Activated CD4-positive, alpha-beta T cell treated with anti-CD3 and anti-CD28 coated beads for 48 hours (primary cell): ENCODE results near the gene TMEM35B.
A peak's percentile ranks its signal among the peaks of the same experiment; 100 is the strongest.
"Not testable (repeated sequence)": the region's sequence is repeated elsewhere in the genome, so short reads cannot be mapped to it uniquely, and the experiment has no call there.

Experiments
- DNase-seq: peaks from one replicate; pipeline ENCODE4 v3.0.0-alpha.2; 2020

TMEM35B gene

DNA sequence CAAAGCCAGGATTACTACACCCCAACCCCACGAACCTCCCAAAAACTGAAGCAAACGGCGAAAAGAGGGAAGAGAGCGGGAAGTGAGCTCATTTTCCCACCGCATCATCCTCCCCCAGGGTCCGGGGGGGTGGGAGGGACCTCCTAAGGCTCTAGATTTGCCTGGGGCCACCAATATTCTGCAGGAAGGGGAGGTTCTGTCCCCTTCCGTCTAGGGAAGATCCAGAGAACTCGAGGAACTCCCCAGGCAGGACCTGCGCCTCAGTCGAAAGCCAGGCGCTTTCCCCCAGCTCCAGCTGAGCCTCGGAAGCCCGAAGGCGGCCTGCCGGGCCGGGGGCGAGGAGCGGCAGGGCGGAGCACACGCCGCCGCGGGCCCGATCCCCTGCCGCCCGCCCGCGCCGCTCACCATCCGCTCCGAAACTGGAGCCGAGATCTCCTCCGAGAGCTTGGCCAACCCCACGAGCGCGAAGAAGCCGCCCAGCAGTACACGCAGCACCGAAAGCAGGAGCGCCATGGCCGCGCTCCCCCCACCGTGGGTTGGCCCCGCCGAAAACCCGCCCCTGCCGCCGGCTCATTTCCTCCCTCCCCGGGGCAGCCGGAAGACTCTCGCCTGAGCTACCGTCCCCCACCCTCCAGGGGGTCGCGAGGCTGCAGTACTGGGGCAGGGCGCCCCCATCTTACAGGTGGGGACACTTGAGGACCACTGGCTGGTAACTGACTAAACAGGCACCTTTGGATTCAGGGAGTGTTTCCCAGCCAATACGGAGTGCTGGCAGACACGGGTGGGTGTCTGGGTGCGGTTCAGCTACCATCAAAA is at the start of gene TMEM35B:
Gene TMEM35B, minus strand, starts transcription at position 555 of the 816 bp plus-strand sequence. Its CDS starts 42 bp downstream, at position 513.
- DNase-seq, result peak; percentile 82

GRCh38 chr1:35033346-35033745 is 48.2 kb upstream of the TMEM35B start:
- no peak for DNase-seq

- no peak for DNase-seq
Measured at GRCh38 chr1:35032384-35032739, 47.2 kb upstream of the TMEM35B start.

- peak; percentile 63 for DNase-seq
Measured at GRCh38 chr1:35030756-35031446, 45.8 kb upstream of the TMEM35B start.

- no peak for DNase-seq
Measured at GRCh38 chr1:35030338-35030737, 45.2 kb upstream of the TMEM35B start.

GRCh38 chr1:35029761-35030160 is 44.6 kb upstream of the TMEM35B start:
- no peak for DNase-seq

DNA sequence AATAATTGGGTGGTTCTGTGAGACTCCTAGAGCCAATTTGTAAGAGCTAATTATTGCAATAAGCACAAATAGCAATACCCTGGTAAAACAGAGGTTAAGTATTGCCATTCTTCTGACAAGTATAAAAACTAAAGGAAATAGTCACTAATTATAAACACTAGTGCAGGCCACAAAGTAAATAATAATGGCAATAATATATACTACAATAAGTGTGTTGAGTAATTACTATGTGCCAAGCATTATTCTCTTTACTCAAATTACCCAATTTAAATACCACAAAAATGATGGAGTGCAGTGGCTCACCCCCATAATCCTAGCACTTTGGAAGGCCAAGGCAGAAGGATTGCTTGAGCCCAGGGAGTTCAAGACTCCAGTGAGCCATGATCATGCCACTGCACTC is 31.3 kb upstream of the TMEM35B start:
- no peak for DNase-seq

DNA sequence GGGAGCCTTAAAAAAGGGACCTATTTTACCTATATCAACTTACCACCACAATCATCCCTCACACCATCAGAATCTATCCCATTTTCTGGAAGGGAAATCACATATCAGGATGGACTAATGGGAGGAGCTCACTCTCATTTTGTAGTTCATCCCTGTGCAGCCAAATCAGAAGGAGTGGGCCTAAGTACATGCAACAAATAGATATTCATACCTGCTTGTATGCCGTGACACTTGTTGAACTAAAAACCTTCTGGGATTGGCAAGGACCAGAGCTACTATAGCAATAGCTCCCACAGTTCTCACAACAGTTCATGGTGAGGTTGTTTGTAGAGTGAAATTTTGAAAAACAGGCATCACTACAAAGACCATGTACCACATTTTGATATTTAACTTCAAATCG is 29.3 kb upstream of the TMEM35B start:
- no peak for DNase-seq

- no peak for DNase-seq
Measured at GRCh38 chr1:35005711-35006110, 20.6 kb upstream of the TMEM35B start.

DNA sequence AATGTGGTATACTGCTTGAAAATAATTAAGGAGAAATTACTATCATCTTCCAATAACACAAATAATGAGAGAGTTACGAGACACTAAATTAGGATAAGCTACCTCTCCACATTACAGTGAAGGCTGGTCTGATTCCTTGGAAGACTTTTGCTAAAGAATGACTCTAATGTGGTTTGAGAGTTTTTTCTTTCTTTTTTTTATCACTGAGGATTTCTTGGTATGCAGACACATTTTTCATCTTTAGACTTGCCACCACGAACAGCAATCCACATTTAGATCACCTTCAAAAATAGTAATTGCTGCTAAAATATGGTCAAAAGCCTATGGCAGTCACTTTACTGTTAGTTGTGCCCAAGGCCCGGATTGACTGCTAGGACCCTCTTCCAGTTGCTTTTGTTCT is 16.6 kb upstream of the TMEM35B start:
- no peak for DNase-seq

DNA sequence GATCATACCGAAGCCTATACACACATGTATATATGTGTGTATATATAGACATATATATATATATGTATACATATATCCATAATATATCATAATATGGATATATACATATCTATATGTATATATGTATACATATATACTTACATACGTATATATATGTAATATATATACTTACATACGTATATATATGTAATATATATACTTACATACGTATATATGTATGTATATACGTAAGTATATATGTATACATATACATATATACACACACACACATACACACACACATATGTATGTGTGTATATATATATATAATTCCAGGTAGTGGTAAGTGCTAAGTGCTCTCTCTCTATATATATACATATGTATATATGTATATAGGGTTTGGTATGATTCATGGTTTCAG is 9.7 kb upstream of the TMEM35B start:
- DNase-seq, result no peak

GRCh38 chr1:34988581-34988980 is 3.4 kb upstream of the TMEM35B start:
- DNase-seq, result no peak

DNA sequence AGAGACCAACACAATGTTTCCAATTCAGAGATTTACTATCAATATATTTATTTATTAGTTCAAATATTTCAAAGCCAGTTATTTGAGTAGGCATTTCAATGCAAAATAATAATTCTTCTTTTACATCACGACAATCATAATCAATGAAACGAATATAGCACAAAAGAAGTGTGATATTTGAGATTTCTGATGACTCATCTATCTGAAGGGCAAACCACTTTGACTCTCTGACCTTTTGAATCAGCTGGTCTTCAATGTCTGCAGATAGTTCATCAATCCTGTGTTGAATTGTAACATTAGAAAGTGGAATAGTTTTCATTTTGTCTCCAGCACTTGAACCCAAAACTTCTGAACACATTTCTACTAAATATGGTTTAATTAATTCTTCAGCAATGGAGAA is 3.0 kb upstream of the TMEM35B start:
- no peak for DNase-seq

DNA sequence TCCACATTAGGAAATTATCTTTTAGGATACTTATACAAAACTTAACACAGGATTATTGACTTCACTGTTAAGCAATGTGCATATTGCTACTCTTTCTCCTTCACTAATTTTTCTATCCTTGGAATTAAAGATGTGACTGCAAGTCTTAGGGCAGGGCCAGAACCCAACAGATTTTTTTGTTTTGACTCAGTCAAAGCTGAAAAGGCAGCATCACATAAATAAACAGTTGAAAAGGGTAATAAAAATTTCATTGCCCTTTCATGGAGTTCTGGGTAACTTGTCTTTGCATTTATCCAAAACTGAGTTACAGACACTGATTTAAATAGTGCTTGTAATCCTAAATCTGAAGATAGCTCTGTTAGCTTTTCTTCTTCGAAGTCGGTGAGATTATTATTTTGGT is 1.9 kb upstream of the TMEM35B start:
- no peak for DNase-seq

DNA sequence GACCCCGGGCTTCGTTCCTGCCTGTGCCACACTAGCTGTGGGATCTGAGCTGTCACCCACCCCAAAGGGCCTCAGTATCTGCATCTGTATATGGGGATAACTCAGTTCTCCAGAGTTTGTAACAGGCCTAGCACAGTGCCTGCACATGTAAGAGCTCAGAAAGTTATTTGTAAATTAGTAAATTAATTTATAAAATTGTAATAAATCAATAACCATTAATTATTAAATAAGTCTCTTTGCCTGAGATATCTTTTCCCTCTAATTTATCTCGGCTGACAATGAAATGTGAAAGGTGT is 410 bp upstream of the TMEM35B start:
- not testable (repeated sequence) for DNase-seq

- DNase-seq, result no peak
Measured at GRCh38 chr1:34984435-34984792, 733 bp downstream of the TMEM35B start.

GRCh38 chr1:34983700-34984355 is 1.3 kb downstream of the TMEM35B start:
- no peak for DNase-seq

- no peak for DNase-seq
Measured at GRCh38 chr1:34982820-34983376, 2.2 kb downstream of the TMEM35B start.

GRCh38 chr1:34980715-34981114 is 4.4 kb downstream of the TMEM35B start:
- no peak for DNase-seq

GRCh38 chr1:34978921-34979320 is 6.2 kb downstream of the TMEM35B start:
- DNase-seq, result no peak

DNA sequence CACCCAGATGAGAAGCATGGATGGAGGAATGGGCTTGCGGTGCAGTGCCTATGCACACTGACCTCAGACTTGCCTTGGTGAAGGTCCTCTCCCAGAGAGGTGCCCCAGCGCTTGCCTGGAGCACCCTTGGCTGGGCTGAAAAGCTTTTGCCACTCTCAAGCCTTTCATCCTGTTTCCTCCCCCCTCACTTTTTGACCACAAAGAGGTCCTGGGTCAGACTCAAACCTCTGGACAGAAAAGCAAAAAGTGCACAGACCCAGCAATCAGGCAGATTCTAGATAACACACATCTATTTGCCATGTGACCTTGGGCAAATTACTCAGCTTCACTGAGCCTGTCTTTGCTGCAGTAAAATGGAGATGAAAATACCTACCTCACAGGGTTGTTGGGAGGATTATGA is 7.3 kb downstream of the TMEM35B start:
- no peak for DNase-seq

GRCh38 chr1:34977210-34977471 is 8.0 kb downstream of the TMEM35B start:
- DNase-seq, result no peak

DNA sequence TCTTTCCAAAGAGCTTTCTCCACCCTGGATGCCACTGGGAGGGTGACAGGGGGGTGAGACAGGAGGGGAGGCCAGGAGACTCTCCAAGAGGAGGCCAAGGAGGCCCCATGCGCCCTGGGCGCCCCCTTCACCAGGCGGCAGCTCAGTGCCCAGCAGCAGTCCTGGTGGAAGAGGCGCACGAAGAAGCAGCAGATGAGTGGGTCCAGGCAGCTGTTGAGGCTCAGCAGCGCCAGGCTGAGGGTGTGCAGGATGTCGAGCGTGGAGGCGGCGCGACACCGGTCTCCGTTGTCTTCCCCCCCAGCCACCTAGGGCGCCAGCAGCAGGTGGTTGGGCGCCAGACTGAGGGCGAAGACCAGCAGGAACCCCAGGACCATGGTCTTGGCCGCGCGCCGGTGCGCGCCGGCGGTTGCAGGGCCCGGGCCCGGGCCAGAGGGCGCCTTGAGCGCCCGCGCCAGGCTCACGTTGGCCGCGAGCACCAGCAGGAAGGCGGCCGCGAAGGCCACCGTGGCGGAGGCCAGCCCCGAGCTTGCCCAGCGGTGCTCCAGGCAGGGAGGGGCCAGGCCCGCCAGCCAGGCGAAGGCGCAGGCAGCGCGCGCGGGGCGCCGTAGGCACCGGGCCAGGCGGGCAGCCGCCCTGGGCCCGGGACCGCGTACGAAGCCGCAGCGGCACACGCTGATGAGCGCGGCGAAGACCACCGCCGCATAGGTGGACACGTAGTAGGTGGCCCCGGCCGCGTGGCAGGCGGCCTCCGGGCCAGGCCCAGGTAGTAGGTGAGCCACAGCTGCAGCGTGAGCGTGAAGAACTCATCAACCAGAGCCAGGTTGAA is 8.6 kb downstream of the TMEM35B start:
- no peak for DNase-seq
